Thoracic aorta (tissue), 2 donors: ENCODE data around the gene ZSWIM7. TPM values are rescaled to one million over a fixed set of nuclear protein-coding genes. Genes with fewer than 3 reads are reported as not detected.

Experiments used
- ATAC-seq: fragments of 150-250 bp; one replicate; pipeline ENCODE4 v1.8.0; 2017; ENCODE audit warnings: low read depth; ENCODE audit not compliant: insufficient number of reproducible peaks, low FRiP score
- DNase-seq: peaks from one replicate; pipeline ENCODE4 v3.0.0-alpha.2; 2020; ENCODE audit warnings: low spot score
- H3K27ac ChIP-seq, 2 donors: fragments of 200-600 bp; sonication (generic); 1 replicate in 1 of 2; 2 replicates in 1 of 2; pipeline ENCODE4 v1.5.1; 2016; ENCODE audit warnings: mild to moderate bottlenecking in 2 of 2, moderate library complexity in 2 of 2
- H3K27me3 ChIP-seq: fragments of 200-600 bp; sonication (generic); replicated peaks from 2 replicates; pipeline ENCODE4 v1.6.0; 2016; ENCODE audit warnings: mild to moderate bottlenecking; ENCODE audit not compliant: insufficient read depth
- H3K36me3 ChIP-seq: fragments of 200-600 bp; sonication (generic); one replicate; pipeline ENCODE4 v1.5.1; 2016
- H3K4me1 ChIP-seq, 2 donors: fragments of 200-600 bp; sonication (generic); 1 replicate in 1 of 2; 2 replicates in 1 of 2; pipeline versions ENCODE4 v1.5.1 to v1.6.0; 2016; ENCODE audit warnings: low read depth in 2 of 2, mild to moderate bottlenecking in 1 of 2; ENCODE audit not compliant: control insufficient read depth in 1 of 2
- H3K4me3 ChIP-seq: fragments of 200-600 bp; sonication (generic); 2 replicates; pipeline ENCODE4 v1.5.1; 2016; ENCODE audit warnings: mild to moderate bottlenecking
- H3K9me3 ChIP-seq: fragments of 200-600 bp; sonication (generic); 2 replicates; pipeline ENCODE4 v1.5.1; 2016
- total RNA-seq, 2 donors: library from RNA; depleted of rRNA; stranded (reverse); fragments of >200 nt; gene quantifications; one replicate each; pipeline versions ENCODE4 v1.1.0 to v1.2.3, GENCODE V29; 2016
- TF ChIP-seq, protein P1 (sequence below): fragments of 200-600 bp; sonication (generic); IDR thresholded peaks from one replicate; pipeline ENCODE4 v1.5.1; 2019; ENCODE audit warnings: antibody characterized with exemption

The ZSWIM7 gene
- total RNA-seq, 2 donors from 2014 or later, result 6.5 to 13.5 TPM

DNA sequence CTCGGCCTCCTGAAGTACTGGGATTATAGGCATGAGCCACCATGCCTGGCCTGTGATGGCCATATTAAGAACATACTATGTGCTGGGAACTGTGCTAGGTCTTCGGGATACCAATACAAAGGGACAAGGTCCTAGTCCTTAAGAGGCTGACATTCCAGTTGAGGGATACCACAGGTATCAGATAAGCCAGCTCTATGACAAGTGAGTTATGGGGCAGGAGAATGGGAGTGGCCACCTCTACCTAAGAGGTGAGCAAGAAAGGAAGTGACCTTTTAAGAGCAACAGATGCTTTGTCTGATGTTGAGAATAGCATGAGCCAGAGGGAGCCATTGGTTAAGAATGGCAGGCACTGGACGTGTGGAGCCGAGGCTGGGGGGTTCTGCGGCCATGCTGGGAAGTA, 27.6 kb downstream of the ZSWIM7 start:
- Histone ChIP-seq H3K36me3 (no peaks in the 10 kb centered on the region), H3K9me3 (no peaks in the 10 kb centered on the region), H3K4me1 (no peaks in the 10 kb centered on the region), H3K27me3 (no peaks in the 10 kb centered on the region), H3K4me3 (no peak overlapping the region), H3K27ac (no peak overlapping the region)
- DNase-seq (no peak), ATAC-seq (no peak)
- TF ChIP-seq, protein P1, sequence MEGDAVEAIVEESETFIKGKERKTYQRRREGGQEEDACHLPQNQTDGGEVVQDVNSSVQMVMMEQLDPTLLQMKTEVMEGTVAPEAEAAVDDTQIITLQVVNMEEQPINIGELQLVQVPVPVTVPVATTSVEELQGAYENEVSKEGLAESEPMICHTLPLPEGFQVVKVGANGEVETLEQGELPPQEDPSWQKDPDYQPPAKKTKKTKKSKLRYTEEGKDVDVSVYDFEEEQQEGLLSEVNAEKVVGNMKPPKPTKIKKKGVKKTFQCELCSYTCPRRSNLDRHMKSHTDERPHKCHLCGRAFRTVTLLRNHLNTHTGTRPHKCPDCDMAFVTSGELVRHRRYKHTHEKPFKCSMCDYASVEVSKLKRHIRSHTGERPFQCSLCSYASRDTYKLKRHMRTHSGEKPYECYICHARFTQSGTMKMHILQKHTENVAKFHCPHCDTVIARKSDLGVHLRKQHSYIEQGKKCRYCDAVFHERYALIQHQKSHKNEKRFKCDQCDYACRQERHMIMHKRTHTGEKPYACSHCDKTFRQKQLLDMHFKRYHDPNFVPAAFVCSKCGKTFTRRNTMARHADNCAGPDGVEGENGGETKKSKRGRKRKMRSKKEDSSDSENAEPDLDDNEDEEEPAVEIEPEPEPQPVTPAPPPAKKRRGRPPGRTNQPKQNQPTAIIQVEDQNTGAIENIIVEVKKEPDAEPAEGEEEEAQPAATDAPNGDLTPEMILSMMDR, result no peak

DNA sequence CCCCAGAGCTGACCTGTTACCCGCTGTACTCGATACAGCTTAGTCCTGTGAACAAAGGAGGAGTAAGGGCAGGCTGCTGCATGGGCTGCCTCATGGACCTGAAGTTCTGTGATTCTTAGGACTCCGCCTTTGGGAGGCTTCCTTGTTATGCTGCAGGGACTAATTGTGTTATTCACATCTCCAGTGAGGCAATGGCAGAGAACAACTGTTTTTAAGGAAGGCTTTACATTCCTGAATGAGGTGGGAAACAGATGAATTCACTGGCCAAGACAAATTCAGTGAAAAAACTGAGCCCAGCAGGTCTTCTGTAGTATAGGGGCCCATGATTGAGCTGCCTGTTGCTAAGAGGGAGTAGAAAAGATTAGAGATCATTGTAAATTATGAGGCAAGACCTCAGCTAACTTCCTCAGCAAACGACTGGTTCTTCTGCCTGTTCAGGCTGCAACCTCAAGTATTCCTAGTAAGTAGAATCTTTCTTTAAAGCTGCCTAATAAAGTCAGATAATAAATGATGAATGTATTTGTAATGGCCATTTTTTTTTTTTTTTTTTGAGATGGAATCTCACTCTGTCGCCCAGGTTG, 28.3 kb downstream of the ZSWIM7 start:
- Histone ChIP-seq H3K4me1 (no peaks in the 10 kb centered on the region), H3K27ac (no peak overlapping the region), H3K36me3 (no peaks in the 10 kb centered on the region), H3K4me3 (no peak overlapping the region), H3K9me3 (no peaks in the 10 kb centered on the region), H3K27me3 (no peaks in the 10 kb centered on the region)
- DNase-seq (no peak), ATAC-seq (no peak)
- TF ChIP-seq, protein P1, result no peak

DNA sequence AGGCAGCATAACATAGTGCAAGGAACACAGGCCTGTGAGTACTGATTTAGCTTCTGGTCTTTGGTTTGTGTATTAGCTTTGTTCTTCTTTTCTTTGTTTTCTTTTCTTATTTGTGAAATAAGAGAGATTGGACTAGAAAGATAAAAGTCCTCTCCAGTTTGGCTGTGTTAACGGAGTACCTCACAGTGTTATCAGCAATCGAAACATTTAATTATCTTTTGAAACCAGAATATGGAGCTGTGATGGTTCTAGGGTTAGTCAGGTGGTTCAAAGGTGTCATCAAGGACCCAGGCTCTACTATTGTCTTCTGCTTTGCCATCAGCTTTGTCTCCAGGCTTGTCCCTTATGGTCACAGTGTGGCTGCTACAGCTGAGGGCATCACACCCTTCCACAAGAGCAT, 29.0 kb downstream of the ZSWIM7 start:
- TF ChIP-seq, protein P1, result no peak
- Histone ChIP-seq H3K27me3 (no peaks in the 10 kb centered on the region), H3K4me1 (no peaks in the 10 kb centered on the region), H3K9me3 (no peaks in the 10 kb centered on the region), H3K4me3 (no peak overlapping the region), H3K27ac (no peak overlapping the region), H3K36me3 (no peaks in the 10 kb centered on the region)
- DNase-seq (no peak), ATAC-seq (no peak)

DNA sequence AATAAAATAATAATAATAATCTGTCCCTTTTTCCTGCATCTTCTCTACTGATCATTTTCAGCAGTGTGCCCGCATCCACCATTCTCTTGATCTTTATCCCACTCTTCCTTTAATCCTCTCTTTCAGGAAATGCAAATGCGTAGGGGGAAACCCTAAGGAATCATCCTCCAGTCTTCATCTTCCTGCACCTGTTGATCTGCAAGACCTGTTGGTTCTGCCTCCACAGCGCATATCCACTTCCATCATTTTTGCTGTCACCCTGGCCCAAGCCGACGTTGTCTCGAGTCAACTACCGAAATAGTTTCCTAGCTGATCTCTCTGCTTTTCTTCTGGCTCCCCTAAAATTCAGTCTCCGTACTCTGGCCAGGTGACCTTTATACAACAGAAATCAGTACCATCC, 30.0 kb downstream of the ZSWIM7 start:
- no peak for ATAC-seq
- Histone ChIP-seq H3K9me3 (no peaks in the 10 kb centered on the region), H3K27ac (no peak overlapping the region), H3K4me1 (no peaks in the 10 kb centered on the region), H3K36me3 (no peaks in the 10 kb centered on the region), H3K27me3 (no peaks in the 10 kb centered on the region), H3K4me3 (no peak overlapping the region)
- TF ChIP-seq, protein P1, result no peak
- no peak for DNase-seq

DNA sequence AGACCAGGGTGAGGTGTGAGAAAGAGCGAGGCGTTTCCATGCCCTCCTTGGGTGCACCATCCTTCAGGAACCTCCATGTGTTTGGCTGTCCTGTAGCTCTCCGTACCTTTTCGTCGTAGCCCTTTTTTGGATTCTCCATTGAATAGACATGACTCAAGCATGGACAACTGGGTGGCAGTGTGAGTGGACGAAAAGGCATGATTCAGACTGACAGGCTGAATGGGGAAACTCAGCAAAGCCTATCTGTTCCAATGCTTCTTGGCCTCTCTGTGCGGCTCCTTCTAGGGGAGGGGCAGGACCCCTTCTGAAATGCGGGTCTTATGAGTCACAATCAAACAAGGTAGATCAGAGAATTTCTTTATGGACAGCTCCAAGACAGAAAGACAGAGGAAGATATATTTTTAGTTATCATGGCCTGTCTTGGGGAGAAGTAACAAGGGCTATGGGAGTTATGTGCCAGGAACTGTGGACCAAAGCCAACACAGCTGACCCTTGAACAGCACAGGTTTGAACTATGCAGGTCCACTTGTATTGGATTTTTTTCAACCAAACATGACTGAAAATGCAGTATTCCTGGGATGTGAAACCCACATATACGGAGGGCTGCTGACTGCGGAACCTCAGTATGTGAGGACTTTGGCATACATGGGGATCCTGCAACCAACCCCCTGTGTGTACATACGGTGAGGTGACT, 31.7 kb downstream of the ZSWIM7 start:
- H3K4me1 ChIP-seq, result no peaks in the 10 kb centered on the region
- TF ChIP-seq, protein P1, result no peak
- H3K9me3 ChIP-seq, result no peaks in the 10 kb centered on the region
- no peak overlapping the region for H3K27ac ChIP-seq
- no peaks in the 10 kb centered on the region for H3K36me3 ChIP-seq
- ATAC-seq, result no peak
- no peak overlapping the region for H3K4me3 ChIP-seq
- DNase-seq, result no peak
- no peaks in the 10 kb centered on the region for H3K27me3 ChIP-seq
